GM18505 (cell line): ENCODE measurements around the gene STON2.

Source experiments
- ATAC-seq: cut with Tn5 transposase; IDR thresholded peaks from one replicate; pipeline ENCODE4 v1.9.1; 2021; ENCODE audit not compliant: unreplicated experiment
- POLR2A ChIP-seq: IDR thresholded peaks from 4 replicates; pipeline ENCODE4 v1.6.1; 2011; ENCODE audit warnings: borderline replicate concordance; ENCODE audit not compliant: insufficient read depth, insufficient read length; ENCODE audit errors: extremely low read depth

STON2 gene

GRCh38 chr14:81342850-81343580 is 57.1 kb downstream of the STON2 start:
- TF ChIP-seq POLR2A: no peak
- ATAC-seq: no peak

DNA sequence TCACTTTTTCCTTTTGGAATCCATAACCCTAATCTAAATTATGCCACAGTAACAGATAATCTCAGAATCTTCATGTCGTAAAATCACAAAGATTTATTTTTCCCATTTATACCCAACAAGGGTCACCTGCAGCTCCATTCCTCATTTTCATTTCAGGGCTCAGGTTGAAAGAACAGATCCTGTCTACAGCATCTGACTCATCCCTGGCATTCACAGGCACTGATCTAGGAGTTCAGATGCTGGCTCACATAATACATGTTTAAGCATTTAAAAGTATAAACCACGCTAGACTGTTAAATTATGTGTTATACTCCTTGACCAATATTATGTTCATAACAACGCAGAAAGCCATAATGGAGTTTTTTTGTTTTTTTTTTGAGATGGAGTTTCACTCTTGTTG is 58.3 kb downstream of the STON2 start:
- TF ChIP-seq POLR2A: no peak
- ATAC-seq: no peak

DNA sequence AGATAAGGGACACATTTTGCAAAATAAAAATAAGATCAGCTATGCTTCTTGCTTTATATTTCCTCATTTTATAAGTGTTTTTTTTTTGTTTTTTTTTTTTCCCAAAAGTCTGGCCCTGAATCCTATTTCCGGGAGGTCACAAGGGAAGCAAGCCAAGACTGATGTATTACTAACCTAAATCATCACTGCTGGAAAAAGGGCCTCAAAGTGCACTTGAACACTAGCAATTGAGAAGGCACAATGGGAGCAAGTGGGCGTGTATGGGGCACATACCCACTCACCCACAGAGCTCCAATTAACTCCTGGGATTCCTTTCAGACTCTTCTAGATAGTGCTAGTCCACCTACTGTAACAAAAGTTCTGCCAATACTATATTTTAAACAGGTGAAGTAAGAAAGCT is 58.8 kb downstream of the STON2 start:
- no peak for TF ChIP-seq POLR2A
- ATAC-seq: no peak

DNA sequence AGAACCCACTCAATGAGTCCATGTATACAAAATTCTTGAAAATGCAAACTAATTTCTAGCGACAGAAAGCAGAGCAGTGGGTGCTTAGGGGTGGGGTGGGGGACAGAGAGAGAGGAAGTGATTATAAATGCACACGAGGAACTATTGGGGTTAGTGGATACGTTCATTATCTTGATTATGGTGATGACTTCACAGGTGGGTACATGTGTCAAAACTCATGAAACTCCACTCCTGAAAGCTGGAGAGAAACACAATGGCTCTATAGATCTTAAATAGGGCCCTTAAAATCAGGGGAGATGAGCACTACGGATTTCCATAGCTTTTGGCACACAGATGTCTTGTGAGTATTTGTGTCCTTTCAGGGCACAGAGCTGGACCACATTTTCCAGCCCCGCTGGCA is 59.9 kb downstream of the STON2 start:
- no peak for TF ChIP-seq POLR2A
- ATAC-seq: no peak

DNA sequence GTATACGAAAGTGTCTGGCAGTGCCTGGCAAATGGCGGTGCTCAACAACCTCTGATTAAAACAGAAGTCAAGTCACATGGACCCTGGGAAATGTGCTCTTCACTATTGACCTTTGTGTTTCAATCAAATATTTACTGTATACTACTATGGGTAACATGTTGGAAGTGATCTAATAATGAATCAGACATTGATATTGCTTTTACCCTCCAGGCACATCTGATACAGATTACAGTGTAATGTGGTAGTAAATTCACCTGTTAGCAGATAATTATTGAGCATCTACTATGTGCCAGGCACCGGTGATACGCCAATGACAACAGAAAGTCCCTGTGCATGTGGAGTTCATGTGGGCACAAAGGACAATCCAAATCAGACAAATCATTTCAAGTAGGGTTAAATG is 63.1 kb downstream of the STON2 start:
- no peak for ATAC-seq
- TF ChIP-seq POLR2A: no peak

- no peak for ATAC-seq
- no peak for TF ChIP-seq POLR2A
Observed at GRCh38 chr14:81336009-81336408, 64.1 kb downstream of the STON2 start.

DNA sequence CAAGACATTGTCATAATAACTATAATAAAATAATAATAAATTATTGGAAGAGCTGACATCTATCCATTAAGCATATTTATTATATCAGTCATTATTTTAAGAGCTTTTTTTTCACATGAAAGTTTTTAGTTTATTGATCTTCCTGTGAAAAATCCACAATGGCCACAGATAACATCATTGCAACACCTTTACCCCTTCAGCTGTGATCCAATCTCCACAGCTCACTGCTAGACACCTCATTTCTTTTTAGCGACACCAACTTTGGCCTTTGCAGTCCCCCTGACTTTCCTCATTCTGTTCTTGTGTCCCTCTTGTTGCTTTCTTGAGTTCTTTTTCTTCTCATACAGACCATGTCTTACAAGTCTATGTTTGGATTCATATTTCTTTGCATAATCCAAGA is 67.4 kb downstream of the STON2 start:
- no peak for TF ChIP-seq POLR2A
- no peak for ATAC-seq

DNA sequence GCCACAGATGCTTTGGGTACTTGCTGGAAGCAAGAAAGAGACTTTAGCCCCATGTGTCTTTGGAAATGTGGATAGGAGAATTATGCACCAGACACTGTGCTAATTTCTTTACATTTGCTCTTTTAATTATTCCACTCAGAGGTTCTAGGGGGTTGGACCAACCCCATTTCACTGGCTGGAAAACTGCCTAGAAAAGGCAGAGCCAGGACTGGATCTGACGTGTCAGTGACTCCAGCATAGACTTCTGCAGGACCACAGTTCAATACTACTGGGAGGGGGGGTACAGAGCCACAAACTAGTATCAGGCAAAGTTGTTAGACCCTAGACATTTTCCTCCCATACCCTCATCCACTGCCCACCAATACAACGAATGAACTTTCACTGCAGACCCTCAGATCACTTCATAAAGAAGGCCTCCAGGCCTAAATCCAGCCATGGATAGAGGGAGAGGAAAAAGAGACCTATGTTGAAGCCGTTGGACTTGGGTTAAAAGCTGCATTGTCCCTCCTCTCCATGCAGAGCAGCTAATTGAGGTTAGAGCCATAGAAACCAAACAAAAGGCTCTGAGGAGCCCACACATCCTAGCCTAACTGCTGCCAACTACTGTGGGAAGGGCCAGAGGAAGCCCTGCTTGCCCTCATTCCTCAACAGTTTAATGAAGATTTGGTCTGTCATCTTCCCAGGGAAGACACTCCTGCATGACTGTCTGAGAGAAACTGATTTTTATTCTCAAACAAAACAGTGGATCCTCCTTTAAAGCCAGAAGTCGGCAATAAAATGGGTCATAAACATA is 68.7 kb downstream of the STON2 start:
- TF ChIP-seq POLR2A: no peak
- no peak for ATAC-seq

GRCh38 chr14:81330619-81331122 is 69.5 kb downstream of the STON2 start:
- ATAC-seq: no peak
- no peak for TF ChIP-seq POLR2A

GRCh38 chr14:81329640-81330381 is 70.3 kb downstream of the STON2 start:
- ATAC-seq: no peak
- no peak for TF ChIP-seq POLR2A

- TF ChIP-seq POLR2A: no peak
- no peak for ATAC-seq
Observed at GRCh38 chr14:81326451-81326850, 73.7 kb downstream of the STON2 start.

DNA sequence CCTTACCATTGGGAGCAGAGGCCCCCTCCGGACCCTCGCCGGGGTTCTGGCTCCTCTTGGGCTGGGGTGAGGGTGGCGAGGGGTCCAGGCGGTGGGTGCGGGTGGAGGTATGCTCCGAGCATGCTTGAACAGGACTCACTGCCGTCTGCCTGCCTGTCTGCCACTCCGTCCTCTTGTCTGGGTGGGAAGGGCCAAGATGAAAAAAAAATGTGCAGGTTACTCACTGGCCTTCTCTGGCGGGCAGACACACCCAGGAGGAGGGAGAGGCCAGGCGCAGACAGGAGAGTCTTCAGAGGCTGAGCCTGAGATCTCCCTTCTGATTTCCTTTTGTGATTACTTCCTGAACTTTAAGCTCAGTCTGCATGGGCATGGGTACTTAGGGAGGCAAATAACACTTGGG is 76.1 kb downstream of the STON2 start:
- no peak for ATAC-seq
- no peak for TF ChIP-seq POLR2A

GRCh38 chr14:81323093-81323492 is 77.0 kb downstream of the STON2 start:
- no peak for ATAC-seq
- no peak for TF ChIP-seq POLR2A
